Endothelial cell (in vitro differentiated cells): ENCODE measurements around the gene TRPV4. TPM values are rescaled to one million over a fixed set of nuclear protein-coding genes. Genes with fewer than 3 reads are reported as not detected.
A peak's percentile ranks its signal among the peaks of the same experiment; 100 is the strongest.

ENCODE experiments used
- DNase-seq: peaks from one replicate; pipeline ENCODE4 v3.0.0; 2021; ENCODE audit warnings: low spot score
- H3K27ac Mint-ChIP-seq: one replicate; pipeline ENCODE4 v1.8.0; 2021; ENCODE audit warnings: mixed read lengths, inconsistent platforms; ENCODE audit not compliant: unreplicated experiment
- H3K27me3 Mint-ChIP-seq: one replicate; pipeline ENCODE4 v1.8.0; 2021; ENCODE audit warnings: mild to moderate bottlenecking, moderate library complexity, mixed read lengths, inconsistent platforms; ENCODE audit not compliant: unreplicated experiment
- H3K36me3 Mint-ChIP-seq: one replicate; pipeline ENCODE4 v1.8.0; 2021; ENCODE audit warnings: mild to moderate bottlenecking, low read depth, mixed read lengths, inconsistent platforms; ENCODE audit not compliant: unreplicated experiment
- H3K4me1 Mint-ChIP-seq: one replicate; pipeline ENCODE4 v1.8.0; 2021; ENCODE audit warnings: mild to moderate bottlenecking, mixed read lengths, inconsistent platforms; ENCODE audit not compliant: unreplicated experiment
- H3K4me3 Mint-ChIP-seq: one replicate; pipeline ENCODE4 v1.8.0; 2021; ENCODE audit warnings: mild to moderate bottlenecking, mixed read lengths, inconsistent platforms; ENCODE audit not compliant: unreplicated experiment
- H3K9me3 Mint-ChIP-seq: one replicate; pipeline ENCODE4 v1.8.0; 2021; ENCODE audit warnings: mixed read lengths, inconsistent platforms; ENCODE audit not compliant: unreplicated experiment
- total RNA-seq: library from RNA; stranded (reverse); fragmentation: NEBNext Ultra II Directional; extraction: Animal tissue kit (Norgen Biotek cat#: 25700); gene quantifications from one replicate; pipeline ENCODE4 v1.2.1, GENCODE V29; 2021; ENCODE audit not compliant: unreplicated experiment
- TF ChIP-seq, protein P1 (sequence below): fragments of 200-600 bp; sonication (generic); IDR thresholded peaks from one replicate; pipeline ENCODE4 v1.5.0; 2021; ENCODE audit warnings: antibody characterized with exemption; ENCODE audit not compliant: unreplicated experiment

TRPV4 gene
- total RNA-seq, 1 donor from 2014 or later, result 7.0 TPM

DNA sequence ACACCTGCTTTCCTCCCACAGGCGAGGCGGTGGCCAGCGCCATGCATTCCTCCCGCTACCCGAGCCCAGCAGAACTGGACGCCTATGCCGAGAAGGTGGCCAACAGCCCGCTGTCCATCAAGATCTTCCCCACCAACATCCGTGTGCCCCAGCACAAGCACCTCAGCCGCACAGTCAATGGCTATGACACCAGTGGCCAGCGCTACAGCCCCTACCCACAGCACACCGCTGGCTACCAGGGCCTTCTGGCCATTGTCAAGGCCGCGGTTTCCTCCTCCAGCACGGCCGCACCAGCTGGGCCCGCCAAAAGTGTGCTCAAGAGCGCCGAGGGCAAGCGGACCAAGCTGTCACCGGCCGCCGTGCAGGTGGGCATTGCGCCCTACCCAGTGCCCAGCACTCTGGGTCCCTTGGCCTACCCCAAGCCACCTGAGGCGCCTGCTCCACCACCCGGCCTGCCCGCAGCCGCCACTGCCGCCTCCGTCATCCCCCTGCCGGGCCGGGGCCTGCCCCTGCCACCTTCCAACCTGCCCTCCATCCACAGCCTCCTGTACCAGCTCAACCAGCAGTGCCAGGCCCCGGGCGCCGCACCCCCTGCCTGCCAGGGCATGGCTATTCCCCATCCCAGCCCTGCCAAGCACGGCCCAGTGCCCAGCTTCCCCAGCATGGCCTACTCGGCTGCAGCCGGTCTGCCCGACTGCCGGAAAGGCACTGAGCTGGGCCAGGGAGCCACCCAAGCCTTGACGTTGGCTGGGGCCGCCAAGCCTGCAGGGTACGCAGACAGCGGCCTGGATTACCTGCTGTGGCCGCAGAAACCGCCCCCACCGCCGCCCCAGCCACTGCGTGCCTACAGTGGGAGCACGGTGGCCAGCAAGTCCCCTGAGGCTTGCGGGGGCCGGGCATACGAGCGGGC, 65.0 kb downstream of the TRPV4 start:
- H3K27me3 Mint-ChIP-seq, result peaks cover 5% of the 10 kb centered on the region
- no peak overlapping the region for H3K27ac Mint-ChIP-seq
- no peaks in the 10 kb centered on the region for H3K9me3 Mint-ChIP-seq
- DNase-seq, result no peak
- H3K4me3 Mint-ChIP-seq, result no peak overlapping the region
- H3K4me1 Mint-ChIP-seq, result peaks cover 12% of the 10 kb centered on the region
- peaks cover 7% of the 10 kb centered on the region for H3K36me3 Mint-ChIP-seq
- TF ChIP-seq, protein P1, sequence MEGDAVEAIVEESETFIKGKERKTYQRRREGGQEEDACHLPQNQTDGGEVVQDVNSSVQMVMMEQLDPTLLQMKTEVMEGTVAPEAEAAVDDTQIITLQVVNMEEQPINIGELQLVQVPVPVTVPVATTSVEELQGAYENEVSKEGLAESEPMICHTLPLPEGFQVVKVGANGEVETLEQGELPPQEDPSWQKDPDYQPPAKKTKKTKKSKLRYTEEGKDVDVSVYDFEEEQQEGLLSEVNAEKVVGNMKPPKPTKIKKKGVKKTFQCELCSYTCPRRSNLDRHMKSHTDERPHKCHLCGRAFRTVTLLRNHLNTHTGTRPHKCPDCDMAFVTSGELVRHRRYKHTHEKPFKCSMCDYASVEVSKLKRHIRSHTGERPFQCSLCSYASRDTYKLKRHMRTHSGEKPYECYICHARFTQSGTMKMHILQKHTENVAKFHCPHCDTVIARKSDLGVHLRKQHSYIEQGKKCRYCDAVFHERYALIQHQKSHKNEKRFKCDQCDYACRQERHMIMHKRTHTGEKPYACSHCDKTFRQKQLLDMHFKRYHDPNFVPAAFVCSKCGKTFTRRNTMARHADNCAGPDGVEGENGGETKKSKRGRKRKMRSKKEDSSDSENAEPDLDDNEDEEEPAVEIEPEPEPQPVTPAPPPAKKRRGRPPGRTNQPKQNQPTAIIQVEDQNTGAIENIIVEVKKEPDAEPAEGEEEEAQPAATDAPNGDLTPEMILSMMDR, result no peak

DNA sequence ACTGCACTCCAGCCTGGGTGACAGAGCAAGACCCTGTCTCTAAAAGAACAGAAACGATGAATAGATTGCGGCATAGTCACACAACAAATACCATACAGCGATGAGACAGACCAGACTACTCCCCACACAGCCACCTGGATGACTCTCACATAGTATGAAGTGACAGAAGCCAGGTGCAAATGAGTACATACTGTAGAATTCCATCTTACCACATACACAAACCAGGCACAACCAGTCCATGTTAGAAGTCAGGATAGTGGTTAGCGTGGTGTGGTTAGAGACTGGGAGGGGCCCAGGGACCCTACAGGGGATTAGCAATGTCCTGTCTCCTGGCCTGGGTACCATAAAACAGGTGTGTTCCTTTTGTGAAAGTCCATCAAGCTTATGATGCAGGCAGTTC, 65.7 kb downstream of the TRPV4 start:
- Mint-ChIP-seq H3K36me3 (peaks cover 9% of the 10 kb centered on the region), H3K4me3 (no peak overlapping the region), H3K4me1 (peaks cover 12% of the 10 kb centered on the region), H3K27ac (no peak overlapping the region), H3K9me3 (no peaks in the 10 kb centered on the region), H3K27me3 (peaks cover 5% of the 10 kb centered on the region)
- TF ChIP-seq, protein P1, result no peak
- no peak for DNase-seq

DNA sequence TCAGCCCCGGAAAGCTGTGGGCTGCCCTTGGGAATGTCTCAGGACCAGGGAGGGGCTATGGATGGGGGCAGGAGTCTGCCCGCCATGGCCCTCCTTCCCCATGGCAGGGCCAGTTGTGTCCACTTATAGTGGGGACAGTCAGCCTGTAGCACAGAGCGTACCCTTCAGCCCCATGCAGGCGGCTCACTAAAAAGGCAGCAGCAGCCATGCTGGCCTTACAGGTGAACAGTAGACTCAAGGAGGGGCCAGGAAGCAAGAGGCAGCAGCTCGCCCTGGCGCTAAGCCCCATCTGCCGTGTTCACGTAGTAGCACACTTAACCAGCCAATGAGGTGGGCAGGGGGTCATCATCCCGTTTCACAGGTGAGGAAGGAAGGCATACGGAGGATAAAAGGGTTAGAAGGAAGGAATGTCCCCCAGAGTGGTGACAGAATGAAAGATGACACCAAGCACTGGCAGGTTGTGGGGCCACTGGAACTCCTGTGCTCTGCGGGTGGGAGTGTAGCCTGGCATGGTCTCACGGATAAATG, 66.9 kb downstream of the TRPV4 start:
- H3K27ac Mint-ChIP-seq, result no peak overlapping the region
- TF ChIP-seq, protein P1, result no peak
- no peaks in the 10 kb centered on the region for H3K9me3 Mint-ChIP-seq
- H3K4me1 Mint-ChIP-seq, result peaks cover 10% of the 10 kb centered on the region
- peaks cover 16% of the 10 kb centered on the region for H3K36me3 Mint-ChIP-seq
- no peak for DNase-seq
- peaks cover 7% of the 10 kb centered on the region for H3K27me3 Mint-ChIP-seq
- no peak overlapping the region for H3K4me3 Mint-ChIP-seq

DNA sequence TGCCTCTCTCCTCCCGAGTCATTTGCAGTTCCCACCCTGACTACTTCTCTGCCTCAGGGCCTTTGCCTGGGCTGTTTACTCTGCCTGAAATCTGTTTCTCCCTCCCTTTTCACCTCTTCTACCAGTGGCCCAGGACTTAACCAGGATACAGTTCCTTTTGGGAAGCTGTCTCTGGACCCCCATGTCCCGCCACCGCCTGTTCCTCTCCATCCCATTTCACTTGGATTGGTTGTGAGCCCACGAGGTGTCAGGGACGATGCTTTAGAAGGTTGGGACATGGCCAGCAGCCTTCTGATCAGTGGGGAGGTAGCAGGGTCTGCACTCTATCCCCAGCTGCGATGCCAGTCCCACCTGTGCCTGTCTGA, 67.8 kb downstream of the TRPV4 start:
- H3K9me3 Mint-ChIP-seq, result no peaks in the 10 kb centered on the region
- peaks cover 16% of the 10 kb centered on the region for H3K36me3 Mint-ChIP-seq
- no peak for DNase-seq
- peaks cover 7% of the 10 kb centered on the region for H3K27me3 Mint-ChIP-seq
- H3K4me1 Mint-ChIP-seq, result peaks cover 5% of the 10 kb centered on the region
- H3K4me3 Mint-ChIP-seq, result peak overlapping the region; percentile 73
- TF ChIP-seq, protein P1, result no peak
- H3K27ac Mint-ChIP-seq, result no peak overlapping the region
